Ishikawa (cell line): ENCODE data around the gene TUBGCP2.

Source experiments
- CEBPB ChIP-seq: IDR thresholded peaks from 2 replicates; pipeline ENCODE4 v1.6.1; 2012
- CREB1 ChIP-seq: IDR thresholded peaks from 2 replicates; pipeline ENCODE4 v1.6.1; 2012; ENCODE audit warnings: low read depth
- EGR1 ChIP-seq: IDR thresholded peaks from 2 replicates; pipeline ENCODE4 v1.6.1; 2012
- EP300 ChIP-seq: IDR thresholded peaks from 2 replicates; pipeline ENCODE4 v1.6.1; 2012; ENCODE audit warnings: borderline replicate concordance
- FOXM1 ChIP-seq: IDR thresholded peaks from 2 replicates; pipeline ENCODE4 v1.6.1; 2012; ENCODE audit warnings: low read depth, borderline replicate concordance
- NFIC ChIP-seq: IDR thresholded peaks from 2 replicates; pipeline ENCODE4 v1.6.1; 2012
- RAD21 ChIP-seq: IDR thresholded peaks from 2 replicates; pipeline ENCODE4 v1.6.1; 2012; ENCODE audit warnings: low read depth
- TAF1 ChIP-seq: IDR thresholded peaks from 2 replicates; pipeline ENCODE4 v1.6.1; 2012; ENCODE audit warnings: low read depth, mild to moderate bottlenecking
- TCF12 ChIP-seq: IDR thresholded peaks from 2 replicates; pipeline ENCODE4 v1.6.1; 2012; ENCODE audit warnings: low read depth
- TEAD4 ChIP-seq: IDR thresholded peaks from 2 replicates; pipeline ENCODE4 v1.6.1; 2012
- YY1 ChIP-seq: IDR thresholded peaks from 2 replicates; pipeline ENCODE4 v1.6.1; 2012; ENCODE audit warnings: low read depth
- ZBTB7A ChIP-seq: IDR thresholded peaks from 2 replicates; pipeline ENCODE4 v1.6.1; 2012; ENCODE audit warnings: low read depth
- TF ChIP-seq, protein P1 (sequence below): IDR thresholded peaks from 2 replicates; pipeline ENCODE4 v1.6.1; 2012; ENCODE audit warnings: low read depth, mild to moderate bottlenecking
- TF ChIP-seq, protein P2 (sequence below): IDR thresholded peaks from 2 replicates; pipeline ENCODE4 v1.6.1; 2012
- TF ChIP-seq, protein P3 (sequence below): IDR thresholded peaks from 2 replicates; pipeline ENCODE4 v1.6.1; 2012

TUBGCP2 gene

DNA sequence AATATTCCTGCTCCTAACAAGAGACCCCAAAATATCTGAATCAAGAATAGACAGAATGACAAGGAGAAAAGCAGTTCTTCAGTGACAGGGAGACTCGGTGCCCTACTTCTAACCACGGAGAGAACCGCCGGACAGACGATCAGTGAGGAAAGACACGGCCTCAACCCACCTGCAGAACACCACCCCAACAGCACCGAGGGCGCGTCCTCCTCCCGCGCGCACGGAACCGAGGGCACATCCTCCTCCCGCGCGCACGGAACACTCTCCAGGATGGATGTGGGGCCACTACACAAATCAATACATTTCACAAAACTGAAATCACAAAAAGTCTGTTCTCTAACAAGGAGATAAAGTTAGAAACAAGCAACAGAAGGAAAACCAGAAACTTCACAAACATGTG, 22.3 kb downstream of the TUBGCP2 start:
- no peak for TF ChIP-seq RAD21
- no peak for TF ChIP-seq EGR1
- no peak for TF ChIP-seq YY1
- TF ChIP-seq NFIC = no peak
- TF ChIP-seq TCF12 = no peak
- TF ChIP-seq ZBTB7A = no peak
- no peak for TF ChIP-seq FOXM1
- no peak for TF ChIP-seq CREB1
- TF ChIP-seq CEBPB = no peak
- no peak for TF ChIP-seq TEAD4
- TF ChIP-seq, protein P1, sequence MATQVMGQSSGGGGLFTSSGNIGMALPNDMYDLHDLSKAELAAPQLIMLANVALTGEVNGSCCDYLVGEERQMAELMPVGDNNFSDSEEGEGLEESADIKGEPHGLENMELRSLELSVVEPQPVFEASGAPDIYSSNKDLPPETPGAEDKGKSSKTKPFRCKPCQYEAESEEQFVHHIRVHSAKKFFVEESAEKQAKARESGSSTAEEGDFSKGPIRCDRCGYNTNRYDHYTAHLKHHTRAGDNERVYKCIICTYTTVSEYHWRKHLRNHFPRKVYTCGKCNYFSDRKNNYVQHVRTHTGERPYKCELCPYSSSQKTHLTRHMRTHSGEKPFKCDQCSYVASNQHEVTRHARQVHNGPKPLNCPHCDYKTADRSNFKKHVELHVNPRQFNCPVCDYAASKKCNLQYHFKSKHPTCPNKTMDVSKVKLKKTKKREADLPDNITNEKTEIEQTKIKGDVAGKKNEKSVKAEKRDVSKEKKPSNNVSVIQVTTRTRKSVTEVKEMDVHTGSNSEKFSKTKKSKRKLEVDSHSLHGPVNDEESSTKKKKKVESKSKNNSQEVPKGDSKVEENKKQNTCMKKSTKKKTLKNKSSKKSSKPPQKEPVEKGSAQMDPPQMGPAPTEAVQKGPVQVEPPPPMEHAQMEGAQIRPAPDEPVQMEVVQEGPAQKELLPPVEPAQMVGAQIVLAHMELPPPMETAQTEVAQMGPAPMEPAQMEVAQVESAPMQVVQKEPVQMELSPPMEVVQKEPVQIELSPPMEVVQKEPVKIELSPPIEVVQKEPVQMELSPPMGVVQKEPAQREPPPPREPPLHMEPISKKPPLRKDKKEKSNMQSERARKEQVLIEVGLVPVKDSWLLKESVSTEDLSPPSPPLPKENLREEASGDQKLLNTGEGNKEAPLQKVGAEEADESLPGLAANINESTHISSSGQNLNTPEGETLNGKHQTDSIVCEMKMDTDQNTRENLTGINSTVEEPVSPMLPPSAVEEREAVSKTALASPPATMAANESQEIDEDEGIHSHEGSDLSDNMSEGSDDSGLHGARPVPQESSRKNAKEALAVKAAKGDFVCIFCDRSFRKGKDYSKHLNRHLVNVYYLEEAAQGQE = no peak
- TF ChIP-seq TAF1 = no peak

DNA sequence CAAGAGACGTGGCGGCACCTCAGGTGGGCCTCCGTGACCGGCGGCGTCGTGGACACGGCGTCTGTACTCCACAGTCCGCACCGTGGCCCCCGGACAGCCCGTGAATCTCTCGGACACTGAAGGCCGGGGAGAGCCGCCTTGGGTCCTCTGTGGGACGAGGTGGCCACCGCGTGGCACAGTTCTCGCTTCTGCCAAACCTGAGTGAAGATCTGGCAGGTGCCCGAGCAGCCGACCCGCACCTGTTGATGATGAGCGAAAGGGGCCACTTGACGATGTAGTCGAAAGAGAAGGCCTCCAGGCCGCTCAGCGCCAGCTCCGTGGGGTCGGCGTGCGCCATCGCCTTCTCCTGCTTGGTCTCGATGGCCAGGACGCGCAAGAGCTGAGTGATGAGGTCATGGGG, 23.5 kb downstream of the TUBGCP2 start:
- TF ChIP-seq EGR1 = no peak
- TF ChIP-seq ZBTB7A = no peak
- no peak for TF ChIP-seq NFIC
- TF ChIP-seq YY1 = no peak
- TF ChIP-seq TEAD4 = no peak
- TF ChIP-seq RAD21 = no peak
- TF ChIP-seq, protein P2, sequence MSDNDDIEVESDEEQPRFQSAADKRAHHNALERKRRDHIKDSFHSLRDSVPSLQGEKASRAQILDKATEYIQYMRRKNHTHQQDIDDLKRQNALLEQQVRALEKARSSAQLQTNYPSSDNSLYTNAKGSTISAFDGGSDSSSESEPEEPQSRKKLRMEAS = no peak
- no peak for TF ChIP-seq CEBPB
- TF ChIP-seq, protein P1 = no peak
- TF ChIP-seq FOXM1 = no peak
- TF ChIP-seq TCF12 = no peak
- TF ChIP-seq, protein P3, sequence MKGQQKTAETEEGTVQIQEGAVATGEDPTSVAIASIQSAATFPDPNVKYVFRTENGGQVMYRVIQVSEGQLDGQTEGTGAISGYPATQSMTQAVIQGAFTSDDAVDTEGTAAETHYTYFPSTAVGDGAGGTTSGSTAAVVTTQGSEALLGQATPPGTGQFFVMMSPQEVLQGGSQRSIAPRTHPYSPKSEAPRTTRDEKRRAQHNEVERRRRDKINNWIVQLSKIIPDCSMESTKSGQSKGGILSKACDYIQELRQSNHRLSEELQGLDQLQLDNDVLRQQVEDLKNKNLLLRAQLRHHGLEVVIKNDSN = no peak
- no peak for TF ChIP-seq CREB1
- no peak for TF ChIP-seq TAF1
- TF ChIP-seq EP300 = no peak

DNA sequence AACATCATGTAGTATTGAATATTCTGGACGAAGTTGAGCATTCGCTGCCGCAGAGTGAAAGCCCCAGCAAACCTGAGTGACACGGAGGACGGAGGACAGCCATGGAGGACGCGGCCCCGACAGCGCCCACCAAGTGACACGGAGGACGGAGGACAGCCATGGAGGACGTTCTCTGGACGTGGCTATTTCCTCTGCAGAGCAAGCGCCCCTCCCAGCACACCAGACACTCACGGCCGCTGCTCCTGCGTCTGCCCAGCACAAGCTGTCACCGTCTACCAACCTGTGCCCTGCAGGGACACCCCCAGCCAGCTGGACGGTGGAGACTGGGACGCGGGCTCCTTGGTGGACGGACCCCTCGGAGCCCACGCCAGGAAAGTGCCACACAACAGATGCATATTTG, 24.7 kb downstream of the TUBGCP2 start:
- TF ChIP-seq FOXM1 = no peak
- TF ChIP-seq, protein P2 = no peak
- no peak for TF ChIP-seq TEAD4

DNA sequence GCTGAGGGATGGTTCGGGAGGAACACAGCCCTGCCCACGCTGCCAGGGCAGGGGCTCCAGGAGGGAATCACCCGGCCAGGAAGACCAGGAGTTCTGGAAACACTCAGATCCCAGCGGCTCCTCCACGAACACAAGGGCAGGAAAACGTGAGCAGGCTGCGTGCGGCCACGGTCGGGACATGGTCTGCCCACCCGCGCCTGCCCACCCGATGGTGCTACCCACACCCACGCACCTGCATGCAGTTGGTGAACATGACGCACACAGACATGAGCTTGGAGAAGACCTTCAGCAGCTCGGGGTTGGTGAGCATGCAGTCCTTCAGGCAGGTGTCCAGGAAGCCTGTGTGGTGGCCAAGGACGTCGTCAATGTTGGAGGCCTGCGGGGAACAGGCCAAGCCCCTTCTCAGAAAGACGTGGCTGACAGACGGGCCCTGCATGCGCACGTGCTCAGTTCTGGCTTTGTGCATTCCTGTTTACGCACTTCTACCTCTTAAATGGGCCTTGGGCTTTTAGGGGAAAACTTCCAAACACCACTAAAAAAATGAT, 25.8 kb downstream of the TUBGCP2 start:
- no peak for TF ChIP-seq ZBTB7A
- TF ChIP-seq EP300 = no peak
- no peak for TF ChIP-seq TCF12
- TF ChIP-seq RAD21 = no peak
- no peak for TF ChIP-seq NFIC
- TF ChIP-seq, protein P1 = no peak
- TF ChIP-seq, protein P3 = no peak
- TF ChIP-seq TAF1 = no peak
- TF ChIP-seq CEBPB = no peak
- no peak for TF ChIP-seq TEAD4
- no peak for TF ChIP-seq EGR1
- no peak for TF ChIP-seq CREB1
- TF ChIP-seq FOXM1 = no peak
- TF ChIP-seq YY1 = no peak
- TF ChIP-seq, protein P2 = no peak
